Muscle of back (tissue), 11 donors: ENCODE measurements around the gene FNBP1. TPM values are rescaled to one million over a fixed set of nuclear protein-coding genes. Genes with fewer than 3 reads are reported as not detected.

ENCODE experiments used
- DNase-seq, 3 donors: peaks; one replicate each; pipeline versions ENCODE4 v3.0.0 to v3.0.0-alpha.2; 2013
- polyA plus RNA-seq, 10 donors: library from polyadenylated mRNA; unstranded; fragments of 120-200 nt; gene quantifications; one replicate each; pipeline ENCODE4 v1.2.1, GENCODE V29; 2013; ENCODE audit not compliant: insufficient read length in 10 of 10

FNBP1 gene
- polyA plus RNA-seq, 10 donors: 17.7 to 22.8 (median 21.2) TPM

- DNase-seq: peak in 2 of 3 donors; percentile 31 to 48
Observed at GRCh38 chr9:129863059-129863690, 179.8 kb downstream of the FNBP1 start.

- no peak for DNase-seq
Observed at GRCh38 chr9:129861447-129861827, 181.6 kb downstream of the FNBP1 start.

GRCh38 chr9:129860653-129861446, 182.1 kb downstream of the FNBP1 start:
- no peak for DNase-seq

- no peak for DNase-seq
Observed at GRCh38 chr9:129858167-129858962, 184.6 kb downstream of the FNBP1 start.

GRCh38 chr9:129857207-129857606, 185.8 kb downstream of the FNBP1 start:
- DNase-seq: no peak

- DNase-seq: no peak
Observed at GRCh38 chr9:129854588-129855110, 188.3 kb downstream of the FNBP1 start.

- DNase-seq: no peak
Observed at GRCh38 chr9:129853614-129854013, 189.4 kb downstream of the FNBP1 start.

- no peak for DNase-seq
Observed at GRCh38 chr9:129852579-129852978, 190.4 kb downstream of the FNBP1 start.

- DNase-seq: no peak
Observed at GRCh38 chr9:129851821-129852220, 191.2 kb downstream of the FNBP1 start.

GRCh38 chr9:129850821-129851550, 192.0 kb downstream of the FNBP1 start:
- DNase-seq: no peak

- no peak for DNase-seq
Observed at GRCh38 chr9:129849901-129850300, 193.1 kb downstream of the FNBP1 start.

- no peak for DNase-seq
Observed at GRCh38 chr9:129848712-129849441, 194.1 kb downstream of the FNBP1 start.

- DNase-seq: no peak
Observed at GRCh38 chr9:129845373-129845772, 197.6 kb downstream of the FNBP1 start.

GRCh38 chr9:129841071-129841470, 201.9 kb downstream of the FNBP1 start:
- no peak for DNase-seq

- DNase-seq: no peak
Observed at GRCh38 chr9:129840034-129840433, 203.0 kb downstream of the FNBP1 start.

- DNase-seq: no peak
Observed at GRCh38 chr9:129839324-129840023, 203.5 kb downstream of the FNBP1 start.

GRCh38 chr9:129838707-129839259, 204.2 kb downstream of the FNBP1 start:
- peak in 1 of 3 donors; percentile 27 for DNase-seq
